Fibroblast of skin of scalp (primary cell): ENCODE data around the gene KRT38. TPM values are rescaled to one million over a fixed set of nuclear protein-coding genes. Genes with fewer than 3 reads are reported as not detected.

Experiments used
- DNase-seq: peaks from one replicate; pipeline ENCODE4 v3.0.0-alpha.2; 2013
- polyA plus RNA-seq, 2 experiments: library from polyadenylated mRNA; unstranded; fragments of 120-200 nt; gene quantifications; one replicate each; pipeline ENCODE4 v1.2.1, GENCODE V29; 2013; ENCODE audit not compliant: insufficient read length in 2 of 2

The KRT38 gene
- polyA plus RNA-seq (2013, experiment 1 of 2; ENCODE audit: insufficient read length): not detected
- polyA plus RNA-seq (2013, experiment 2 of 2; ENCODE audit: insufficient read length): not detected

- DNase-seq: no peak
Observed at GRCh38 chr17:41440531-41441033, at the start of gene KRT38. Gene KRT38 (minus strand): TSS chr17:41440983. CDS start chr17:41440921, 62 bp downstream.

GRCh38 chr17:41489531-41489930 is 48.7 kb upstream of the KRT38 start, which contains the start of gene KRT36:
Gene KRT36 (minus strand): TSS chr17:41489910. CDS start chr17:41489864, 46 bp downstream.
- no peak for DNase-seq

GRCh38 chr17:41486809-41487530 is 46.2 kb upstream of the KRT38 start:
- no peak for DNase-seq

- DNase-seq: no peak
Observed at GRCh38 chr17:41486316-41486715, 45.5 kb upstream of the KRT38 start.

- DNase-seq: no peak
Observed at GRCh38 chr17:41484920-41485904, 44.4 kb upstream of the KRT38 start.

- DNase-seq: no peak
Observed at GRCh38 chr17:41483991-41484826, 43.4 kb upstream of the KRT38 start.

GRCh38 chr17:41483531-41483930 is 42.7 kb upstream of the KRT38 start:
- no peak for DNase-seq

GRCh38 chr17:41481036-41481435 is 40.3 kb upstream of the KRT38 start, which contains the start of gene KRT35:
Gene KRT35 (minus strand): TSS chr17:41481151. CDS start chr17:41481097, 54 bp downstream.
- DNase-seq: no peak

GRCh38 chr17:41480581-41480980 is 39.8 kb upstream of the KRT38 start:
- no peak for DNase-seq

- no peak for DNase-seq
Observed at GRCh38 chr17:41480136-41480535, 39.4 kb upstream of the KRT38 start.

- no peak for DNase-seq
Observed at GRCh38 chr17:41478237-41478636, 37.5 kb upstream of the KRT38 start.

- DNase-seq: no peak
Observed at GRCh38 chr17:41476866-41477815, 36.4 kb upstream of the KRT38 start.

- DNase-seq: no peak
Observed at GRCh38 chr17:41475421-41475820, 34.6 kb upstream of the KRT38 start.

GRCh38 chr17:41474863-41475262 is 34.1 kb upstream of the KRT38 start:
- no peak for DNase-seq

GRCh38 chr17:41468346-41468745 is 27.6 kb upstream of the KRT38 start:
- no peak for DNase-seq

GRCh38 chr17:41467561-41467960 is 26.8 kb upstream of the KRT38 start:
- no peak for DNase-seq

- DNase-seq: no peak
Observed at GRCh38 chr17:41466988-41467387, 26.2 kb upstream of the KRT38 start, which contains the start of gene KRT32. Gene KRT32 (minus strand): TSS chr17:41467386. CDS start chr17:41467325, 61 bp downstream.

GRCh38 chr17:41464682-41465081 is 23.9 kb upstream of the KRT38 start:
- DNase-seq: peak; percentile 90

- no peak for DNase-seq
Observed at GRCh38 chr17:41464173-41464572, 23.4 kb upstream of the KRT38 start.

GRCh38 chr17:41463746-41464145 is 23.0 kb upstream of the KRT38 start:
- no peak for DNase-seq

- no peak for DNase-seq
Observed at GRCh38 chr17:41462705-41463104, 21.9 kb upstream of the KRT38 start.
